ENCODE results near the gene SCPEP1.
"Not testable (repeated sequence)": the region's sequence is repeated elsewhere in the genome, so short reads cannot be mapped to it uniquely, and the experiment has no call there.

SCPEP1 gene

DNA sequence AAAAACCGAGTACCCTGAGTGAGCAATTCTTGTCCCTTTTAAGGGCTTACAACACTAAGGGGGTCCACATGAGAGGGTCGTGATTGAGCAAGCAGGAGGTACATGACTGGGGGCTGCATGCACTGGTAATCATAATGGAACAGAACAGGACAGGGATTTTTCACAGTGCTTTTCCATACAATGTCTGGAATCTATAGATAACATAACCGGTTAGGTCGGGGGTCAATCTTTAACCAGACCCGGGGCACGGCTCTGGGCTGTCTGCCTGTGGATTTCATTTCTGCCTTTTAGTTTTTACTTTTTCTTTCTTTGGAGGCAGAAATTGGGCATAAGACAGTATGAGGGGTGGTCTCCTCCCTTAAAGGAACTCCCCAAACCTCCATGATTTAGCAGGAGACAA, 12.2 kb upstream of the SCPEP1 start:
- not testable (repeated sequence) for DNase-seq

DNA sequence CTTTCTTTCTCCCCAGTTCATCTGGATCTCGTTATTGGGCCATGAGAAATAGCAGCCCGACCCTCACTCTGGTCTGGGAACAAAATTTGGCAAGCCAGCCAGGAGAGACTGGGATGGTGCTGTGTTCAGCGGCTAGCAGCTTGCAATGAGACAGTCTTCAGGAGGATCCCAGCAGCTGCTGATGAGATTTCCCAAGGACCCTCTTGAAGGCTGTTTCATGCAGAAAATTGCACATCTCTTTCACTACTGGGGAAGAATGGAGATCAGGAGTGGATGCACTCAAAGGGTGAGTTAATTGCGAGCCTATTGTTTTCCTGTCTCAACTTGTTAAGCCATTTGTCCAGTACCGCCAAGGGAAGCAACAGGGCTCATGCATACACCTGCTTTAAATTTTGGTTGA, 11.6 kb upstream of the SCPEP1 start:
- DNase-seq = no peak

DNA sequence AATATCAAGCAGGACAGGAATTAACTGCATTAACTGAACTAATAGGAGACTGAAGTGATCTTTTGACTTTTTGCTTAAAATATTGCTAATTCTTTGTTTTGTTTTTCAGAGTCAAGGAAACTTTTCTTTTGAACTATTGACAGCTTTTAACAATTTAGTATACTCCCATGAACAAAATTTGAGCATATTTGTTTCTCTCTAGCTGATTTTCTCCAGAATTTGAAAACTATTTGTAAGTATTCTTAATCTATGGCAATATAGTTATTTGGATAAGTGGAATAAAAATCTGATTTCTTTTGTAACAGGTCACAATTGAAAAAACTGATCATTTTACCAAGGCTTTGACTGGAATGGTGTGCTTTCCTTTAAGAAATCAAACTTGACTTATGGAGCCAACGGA, 7.0 kb upstream of the SCPEP1 start:
- no peak for DNase-seq

DNA sequence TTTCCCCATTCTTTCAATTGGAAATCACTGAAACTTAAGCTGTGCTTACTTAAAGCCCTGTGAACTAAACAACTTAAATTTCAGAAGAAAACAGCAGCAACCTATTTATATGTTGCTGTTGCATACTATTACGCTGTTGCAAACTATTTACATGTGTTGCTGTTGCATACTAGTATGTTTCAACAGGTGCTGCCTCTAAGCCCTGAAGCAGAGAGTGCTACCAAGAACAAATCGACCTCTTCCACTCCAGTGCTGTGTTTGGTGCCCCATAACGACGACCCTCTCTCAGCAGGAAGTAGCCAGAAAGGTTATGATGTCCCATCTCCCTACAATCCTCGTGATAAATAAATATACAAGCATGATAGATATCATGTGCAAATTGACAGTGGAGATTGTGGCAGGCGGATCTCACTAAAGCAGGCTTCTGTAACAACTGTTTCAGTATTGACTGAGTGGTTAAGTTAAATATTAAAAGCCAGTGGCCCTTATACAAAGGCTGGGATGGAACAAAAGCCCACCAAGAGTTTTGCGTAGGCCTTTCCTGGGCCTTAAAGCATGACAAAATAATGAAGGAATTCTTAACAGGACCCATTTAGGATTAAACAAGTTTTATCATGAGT, 5.7 kb upstream of the SCPEP1 start:
- DNase-seq = no peak

DNA sequence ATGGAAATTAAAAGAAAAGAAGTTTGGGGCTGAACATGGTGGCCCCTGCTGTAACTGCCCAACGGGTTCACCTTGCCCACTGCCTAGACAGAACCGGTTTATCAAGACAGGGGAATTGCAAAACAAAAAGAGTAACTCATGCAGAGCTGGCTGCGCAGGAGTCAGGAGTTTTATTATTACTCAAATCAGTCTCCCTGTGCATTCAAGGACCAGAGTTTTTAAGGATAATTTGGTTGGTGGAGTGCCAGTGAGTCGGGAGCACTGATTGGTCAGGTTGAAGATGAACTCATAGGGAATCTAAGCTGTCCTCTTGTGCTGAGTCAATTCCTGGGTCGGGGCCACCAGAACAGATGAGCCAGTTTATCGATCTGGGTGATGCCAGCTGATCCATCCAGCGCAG, 4.4 kb upstream of the SCPEP1 start:
- no peak for DNase-seq

DNA sequence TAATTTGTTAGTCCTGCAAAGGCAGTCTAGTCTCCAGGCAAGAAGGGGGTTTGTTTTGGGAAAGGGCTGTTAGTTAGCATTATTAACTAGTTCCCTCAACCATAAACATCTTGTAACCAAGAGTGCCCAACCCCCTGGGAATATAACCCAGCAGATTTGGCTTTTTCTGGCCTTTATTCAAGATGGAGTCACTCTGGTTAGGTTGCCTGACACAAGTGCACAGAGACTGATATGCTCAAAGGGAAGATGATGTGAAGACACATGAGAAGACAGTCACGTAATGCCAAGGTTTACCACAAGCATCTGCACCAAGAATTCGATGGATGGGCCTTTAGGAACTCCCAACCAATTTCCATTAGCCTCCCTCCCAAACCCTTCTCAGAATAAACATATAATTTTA, 3.9 kb upstream of the SCPEP1 start:
- no peak for DNase-seq

DNA sequence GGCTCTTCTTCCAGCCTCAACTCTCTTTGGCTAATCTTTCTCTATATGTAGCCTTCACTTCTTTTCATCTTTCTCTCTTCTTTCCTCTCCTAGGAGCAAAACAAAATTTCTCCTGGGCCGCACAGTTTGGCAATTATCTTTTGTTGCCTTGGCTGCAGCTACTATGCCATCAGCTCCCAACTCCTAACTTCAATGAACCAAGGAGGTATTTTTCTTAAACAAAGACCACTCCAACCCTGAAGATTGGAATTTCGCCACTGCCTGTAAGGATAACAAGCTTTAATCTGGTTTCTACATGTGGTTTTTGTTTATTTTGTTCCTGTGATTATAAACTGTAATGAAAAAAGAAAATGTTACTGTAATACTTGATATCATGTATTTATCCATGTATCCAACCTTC, 2.3 kb upstream of the SCPEP1 start:
- no peak for DNase-seq

DNA sequence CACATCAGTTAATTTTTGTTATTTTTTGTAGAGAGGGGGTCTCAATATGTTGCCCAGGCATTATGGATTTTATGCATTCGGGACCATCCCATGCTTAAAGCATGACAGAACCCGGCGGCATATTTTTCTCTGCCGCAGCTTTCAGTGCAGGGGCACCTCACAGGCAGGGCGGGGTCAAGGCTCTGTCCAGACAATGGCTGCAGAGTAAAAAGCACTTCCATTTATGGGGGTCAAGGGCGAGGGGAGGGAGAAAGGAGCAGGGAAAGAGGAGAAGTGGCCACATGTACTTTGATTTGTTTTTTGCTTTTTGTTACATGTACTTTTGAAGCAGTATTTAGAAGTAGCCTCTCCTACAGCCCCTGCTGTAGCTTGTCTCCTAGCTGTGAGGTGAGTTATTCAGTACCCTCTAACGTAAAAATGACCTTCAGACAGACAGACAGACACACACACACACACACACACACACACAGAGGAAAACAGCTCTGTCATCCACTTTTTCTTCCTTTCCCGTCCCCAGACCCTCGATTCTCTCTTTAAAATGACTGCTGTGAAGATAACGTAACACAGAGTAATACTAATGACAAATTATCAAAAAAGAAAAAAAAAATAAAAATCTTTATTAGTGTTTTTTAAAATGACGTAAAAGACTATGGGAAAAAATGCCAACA, 856 bp upstream of the SCPEP1 start:
- DNase-seq = no peak

DNA sequence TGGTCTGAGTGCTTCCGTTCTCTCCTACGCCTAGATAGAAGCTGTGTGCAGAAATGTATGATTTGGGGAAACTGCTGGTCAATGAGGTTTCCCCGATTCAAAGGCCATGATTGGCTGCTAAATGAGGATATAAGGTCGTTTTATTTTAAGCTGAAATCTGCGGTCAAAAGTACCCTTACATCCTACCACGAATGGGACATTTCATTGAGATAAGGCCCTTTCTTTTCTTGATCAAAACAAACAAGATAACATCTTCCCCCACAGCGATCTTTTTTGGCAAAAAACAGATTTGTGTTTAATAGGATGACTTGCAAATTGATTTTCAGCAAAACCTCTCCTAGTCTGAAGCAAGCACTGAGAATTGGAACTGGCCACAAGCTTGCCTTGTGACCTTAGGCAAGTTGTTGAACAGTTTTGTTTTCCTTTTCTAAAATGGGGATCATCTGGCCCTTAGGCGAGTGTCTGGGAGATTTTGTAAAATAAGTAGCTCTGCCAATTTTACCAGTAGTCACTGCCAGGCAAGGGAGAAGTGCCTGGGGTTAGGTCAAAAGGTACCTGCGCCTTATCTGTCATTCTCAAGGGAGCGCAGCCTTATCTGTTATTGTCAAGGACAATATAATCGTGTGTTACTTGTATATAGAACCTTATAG, 635 bp downstream of the SCPEP1 start:
- DNase-seq = no peak

DNA sequence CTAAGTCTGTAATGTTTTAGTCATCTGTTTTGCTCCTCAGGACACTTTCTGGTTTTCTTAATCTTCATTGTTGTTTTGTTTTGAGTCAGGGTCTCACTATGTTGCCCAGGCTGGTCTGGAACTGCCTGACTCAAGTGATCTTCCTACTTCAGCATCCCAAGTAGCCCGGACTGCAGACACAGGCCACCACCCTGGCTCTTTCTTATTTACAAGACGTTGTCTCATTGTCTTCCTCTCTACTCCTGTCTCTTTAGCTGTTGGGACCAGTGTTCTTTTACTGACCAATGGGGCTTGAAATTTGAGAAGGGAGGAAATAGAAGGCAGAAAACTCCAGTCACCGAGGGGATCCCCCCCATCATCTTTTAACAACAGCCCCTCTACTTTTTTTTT, 1.2 kb downstream of the SCPEP1 start:
- DNase-seq = no peak

DNA sequence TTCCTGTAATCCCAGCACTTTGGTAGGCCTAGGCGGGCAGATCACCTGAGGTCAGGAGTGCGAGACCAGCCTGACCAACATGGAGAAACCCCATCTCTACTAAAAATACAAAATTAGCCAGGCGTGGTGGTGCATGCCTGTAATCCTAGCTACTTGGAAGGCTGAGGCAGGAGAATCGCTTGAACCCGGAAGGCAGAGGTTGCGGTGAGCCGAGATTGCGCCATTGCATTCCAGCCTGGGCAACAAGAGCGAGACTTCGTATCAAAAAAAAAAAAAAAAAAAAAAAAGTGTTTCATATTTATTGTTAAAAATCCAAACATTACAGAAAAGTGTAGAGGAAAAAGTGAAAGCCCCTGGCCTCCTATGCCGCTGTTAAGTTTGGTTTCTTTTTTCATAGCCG, 2.6 kb downstream of the SCPEP1 start:
- not testable (repeated sequence) for DNase-seq

DNA sequence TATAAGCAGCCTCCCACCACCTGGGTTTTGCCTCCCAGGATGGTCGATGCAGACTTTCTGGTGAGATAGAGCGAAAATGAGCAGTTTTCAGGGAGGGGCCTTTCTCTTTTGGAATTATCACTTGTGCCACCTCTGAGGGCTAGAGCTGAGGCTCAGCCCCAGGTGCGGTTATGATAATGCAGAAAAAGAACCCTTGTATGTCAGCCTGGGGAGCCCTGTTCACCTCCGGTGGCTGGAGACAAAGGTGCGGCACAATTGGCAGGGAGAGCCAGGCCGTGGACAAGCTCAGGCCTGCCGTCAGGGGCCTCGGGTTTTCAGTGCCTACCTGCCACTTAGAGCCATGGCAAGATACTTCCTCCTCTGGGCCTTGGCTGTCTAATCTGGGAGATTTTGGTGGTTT, 4.4 kb downstream of the SCPEP1 start:
- no peak for DNase-seq

DNA sequence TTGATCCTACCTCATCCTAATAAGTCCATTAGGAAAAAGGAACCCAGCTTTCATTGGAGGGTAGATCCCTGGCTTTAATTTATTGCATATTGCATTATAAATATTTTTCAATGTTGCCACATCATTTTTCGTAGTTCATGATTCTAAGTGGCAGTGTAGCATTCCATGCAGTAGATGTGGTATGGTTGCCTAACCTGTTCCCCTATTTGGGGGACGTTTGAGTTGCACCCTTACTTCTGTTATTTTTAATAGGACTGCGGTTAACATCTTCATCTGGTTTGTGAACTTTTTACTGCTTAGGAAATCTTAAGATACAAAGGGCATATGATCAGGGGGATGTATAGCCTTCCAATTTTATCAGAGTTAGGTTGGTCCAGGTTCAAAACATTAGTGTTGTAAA, 5.4 kb downstream of the SCPEP1 start:
- no peak for DNase-seq

DNA sequence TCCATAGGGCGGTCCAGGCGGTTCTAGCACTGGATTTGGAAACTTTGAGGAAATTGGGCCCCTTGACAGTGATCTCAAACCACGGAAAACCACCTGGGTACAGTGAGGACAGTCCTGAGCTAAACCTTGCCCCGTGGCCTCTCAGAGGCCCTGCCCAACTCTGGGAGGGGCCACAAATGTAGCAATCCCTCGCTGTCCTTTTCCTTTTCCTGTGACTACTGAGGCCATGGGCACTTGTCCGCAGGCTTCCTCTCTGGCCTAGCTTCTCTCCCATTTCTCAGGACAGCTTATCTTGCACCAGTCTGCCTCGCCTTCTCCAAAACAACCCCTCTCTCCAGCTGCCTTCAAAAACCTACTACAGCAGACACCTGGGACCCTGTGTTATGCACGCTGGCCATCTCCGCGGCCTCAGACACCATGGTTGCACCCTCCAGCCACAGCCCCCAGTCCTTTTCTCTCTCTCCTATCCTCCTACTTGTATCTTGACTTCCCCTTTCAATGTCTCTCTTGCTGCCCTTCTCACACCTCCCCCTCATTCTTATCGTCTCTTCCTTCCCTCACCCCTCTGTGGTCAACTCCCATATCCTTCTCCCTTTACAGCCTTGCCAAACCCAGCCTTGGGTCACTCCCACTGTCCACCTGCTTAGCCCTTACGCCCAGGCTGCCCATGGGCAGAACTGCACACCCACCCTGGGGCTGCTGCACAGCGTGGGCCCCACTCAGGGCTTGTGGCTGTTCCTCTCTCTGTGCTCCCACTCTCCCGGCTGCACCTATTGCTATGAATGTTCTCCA, 7.6 kb downstream of the SCPEP1 start:
- DNase-seq = no peak

DNA sequence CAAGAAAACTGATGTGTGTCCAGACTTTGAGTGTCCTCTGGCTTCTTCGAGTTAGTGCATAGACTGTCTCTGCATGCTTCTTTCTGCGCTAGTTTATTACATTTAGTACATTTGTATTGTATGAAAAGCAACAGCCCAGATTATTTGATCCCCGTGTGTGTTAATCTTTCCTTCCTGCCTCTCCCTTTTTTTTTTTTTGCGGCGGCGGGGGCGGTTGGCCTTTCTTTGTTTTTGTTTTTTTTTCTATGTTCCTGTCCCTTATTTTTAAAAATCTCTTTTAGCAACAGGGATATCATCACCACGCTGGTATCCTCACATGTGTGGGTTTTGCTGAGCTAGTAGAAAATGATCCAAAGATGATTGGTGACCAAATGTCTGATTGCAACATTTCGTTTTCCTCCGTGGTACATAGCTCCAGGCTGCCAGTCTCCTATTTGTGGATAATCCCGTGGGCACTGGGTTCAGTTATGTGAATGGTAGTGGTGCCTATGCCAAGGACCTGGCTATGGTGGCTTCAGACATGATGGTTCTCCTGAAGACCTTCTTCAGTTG, 9.4 kb downstream of the SCPEP1 start:
- DNase-seq = no peak

DNA sequence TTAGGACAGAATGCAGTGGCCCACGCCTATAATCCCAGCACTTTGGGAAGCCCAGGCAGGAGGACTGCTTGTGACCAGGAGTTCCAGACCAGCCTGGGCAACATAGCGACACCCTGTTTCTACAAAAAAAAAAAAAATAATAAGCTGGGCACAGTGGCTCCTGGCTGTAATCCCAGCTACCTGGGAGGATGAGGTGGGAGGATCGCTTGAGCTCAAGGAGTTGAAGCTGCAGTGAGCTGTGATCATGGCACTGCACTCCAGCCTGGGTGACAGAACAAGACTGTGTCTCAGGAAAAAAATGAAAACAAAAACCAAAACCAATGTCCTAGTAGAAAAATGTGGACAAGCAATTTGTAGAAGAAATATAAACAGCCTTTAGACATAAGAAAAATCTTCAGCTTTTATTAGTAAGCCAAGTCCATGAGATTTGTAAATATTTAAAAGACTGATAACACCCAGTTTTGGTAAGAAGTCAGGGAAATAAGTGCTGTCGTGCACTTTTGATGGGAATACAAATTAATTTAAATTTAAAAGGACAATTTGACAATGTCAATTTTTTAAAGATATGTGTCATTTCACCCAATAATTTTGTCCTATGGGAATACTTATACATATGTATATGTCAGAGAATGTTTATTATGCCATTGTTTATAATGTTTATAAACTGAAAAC, 11.1 kb downstream of the SCPEP1 start:
- DNase-seq = no peak

DNA sequence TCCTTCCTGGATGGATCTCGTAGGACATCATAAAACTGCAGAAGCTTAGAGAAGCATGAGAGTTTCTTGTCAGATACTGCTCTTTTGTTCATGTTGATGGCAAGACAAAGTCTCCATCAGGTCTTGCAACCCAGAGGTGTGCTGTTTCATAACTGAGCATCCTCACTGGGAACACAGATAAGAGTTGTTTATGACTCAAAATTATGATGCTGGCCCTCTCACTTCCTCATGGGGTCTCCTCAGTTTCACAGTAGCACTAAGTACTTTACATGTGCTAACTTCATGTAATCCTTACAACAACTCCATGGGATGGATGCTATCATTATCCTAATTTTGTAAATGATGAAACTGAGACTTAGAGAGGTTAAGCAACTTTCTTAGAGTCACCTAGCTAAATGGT, 14.4 kb downstream of the SCPEP1 start:
- DNase-seq = no peak

DNA sequence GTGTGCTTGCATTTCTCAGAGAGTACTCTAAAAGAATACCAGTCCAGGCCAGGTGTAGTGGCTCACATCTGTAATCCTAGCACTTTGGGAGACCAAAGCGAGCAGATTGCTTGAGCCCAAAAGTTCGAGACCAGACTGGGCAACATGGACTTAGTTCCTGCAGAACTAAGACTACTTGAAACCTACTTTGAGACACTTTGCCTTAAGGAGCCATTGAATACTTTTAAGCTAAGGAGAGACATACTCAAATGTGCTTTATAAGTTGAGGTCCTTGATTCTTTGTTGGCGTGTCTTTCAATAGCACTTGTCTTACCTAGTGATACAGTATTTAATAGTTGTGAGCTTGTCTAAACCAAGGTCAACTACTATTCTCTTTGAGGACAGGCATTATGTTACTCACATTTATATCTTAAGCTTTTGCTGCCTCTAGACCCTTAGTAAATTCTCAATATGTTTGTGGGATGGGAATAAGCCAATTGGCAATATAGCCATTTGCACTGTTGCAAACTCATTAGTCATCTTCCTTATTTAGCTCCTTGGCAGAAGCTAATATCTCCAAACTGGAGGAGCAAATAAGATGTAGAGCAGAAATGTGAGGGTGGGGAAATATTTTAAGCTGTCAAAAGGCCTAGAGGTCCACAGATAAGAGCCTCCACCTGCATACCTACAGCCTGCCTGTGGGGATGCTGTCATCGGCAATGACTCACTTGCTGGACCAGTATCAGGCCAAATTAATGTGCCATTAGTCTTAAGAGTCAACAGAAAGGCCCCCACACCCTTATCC, 16.3 kb downstream of the SCPEP1 start:
- DNase-seq = no peak

DNA sequence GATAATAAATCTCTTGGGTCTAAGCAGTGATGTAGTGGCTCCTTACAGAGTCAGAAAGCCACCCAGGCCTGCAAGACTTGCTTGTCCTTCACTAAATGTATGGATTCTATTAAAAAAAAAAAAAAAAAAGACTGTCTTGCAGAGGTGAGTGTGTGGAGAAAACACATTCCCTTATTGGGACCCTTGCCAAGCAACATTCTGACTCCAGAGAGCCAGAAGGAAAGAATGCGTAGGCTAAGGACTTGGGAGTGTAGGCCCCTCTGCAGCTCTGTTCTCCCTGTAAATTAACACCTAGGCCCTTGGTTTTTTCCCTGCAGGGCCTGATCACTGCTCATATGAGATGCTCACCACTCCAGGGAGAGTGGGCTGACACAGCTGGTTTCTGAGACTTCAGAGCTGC, 17.8 kb downstream of the SCPEP1 start:
- DNase-seq = no peak

DNA sequence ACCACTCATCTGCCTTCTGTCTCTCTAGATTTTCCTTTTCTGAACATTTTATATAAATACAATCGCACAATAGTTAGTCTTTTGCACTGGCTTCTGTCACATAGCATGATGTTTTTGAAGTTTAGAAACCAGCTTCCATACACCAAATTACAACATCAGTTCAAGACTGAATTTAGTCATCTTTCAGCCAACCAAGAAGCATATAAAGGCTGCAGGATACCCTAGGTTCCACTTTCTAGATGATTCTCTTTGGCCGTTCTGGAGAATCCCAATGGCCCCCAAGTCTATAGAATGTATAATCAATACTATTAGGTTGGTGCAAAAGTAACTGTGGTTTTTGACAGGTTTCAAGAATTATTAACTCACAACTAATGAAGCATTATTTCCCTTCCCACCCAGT, 19.4 kb downstream of the SCPEP1 start:
- DNase-seq = no peak

DNA sequence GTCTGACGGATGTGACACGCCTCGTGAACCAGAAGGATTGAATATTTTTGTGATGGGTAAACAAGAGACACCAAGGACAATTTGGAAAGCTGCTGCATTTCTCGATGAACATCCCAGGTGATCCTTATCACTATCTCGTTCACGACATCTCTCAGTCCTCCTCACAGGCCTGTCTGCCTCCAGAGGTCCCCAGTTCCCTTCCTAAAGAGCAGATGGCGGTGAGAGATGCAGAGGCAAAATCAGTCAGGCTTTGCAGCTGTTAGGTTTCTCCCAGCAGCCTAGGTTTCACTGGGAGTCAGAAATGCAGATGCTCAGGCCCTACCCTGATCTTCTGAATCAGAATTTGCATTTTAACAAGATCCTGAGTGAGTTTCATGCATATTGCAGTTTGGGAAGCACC, 23.6 kb downstream of the SCPEP1 start:
- DNase-seq = no peak

DNA sequence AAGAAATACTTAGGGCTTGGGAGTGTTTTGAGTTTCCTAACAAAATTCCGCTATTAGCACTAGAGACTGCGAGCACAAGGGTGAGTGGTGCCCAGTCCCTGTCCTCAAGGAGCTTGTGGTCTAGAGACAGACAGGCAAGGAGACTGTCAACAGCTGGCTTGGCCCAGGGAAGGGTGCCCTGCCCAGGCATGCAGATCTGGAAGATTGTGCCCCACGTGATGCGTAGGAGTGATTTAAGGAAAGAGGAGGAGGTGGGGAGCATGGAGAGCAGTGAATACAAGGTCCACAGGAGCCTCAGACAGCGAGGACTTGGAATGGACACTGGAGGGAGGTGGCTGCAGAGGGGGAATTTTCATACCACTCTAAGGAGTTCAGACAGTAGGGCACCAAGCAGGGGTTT, 25.0 kb downstream of the SCPEP1 start:
- DNase-seq = no peak
